Skeletal muscle tissue (tissue), 4 donors: ENCODE results near the gene DGKE. TPM values are rescaled to one million over a fixed set of nuclear protein-coding genes. Genes with fewer than 3 reads are reported as not detected.

Source experiments
- H3K27ac ChIP-seq: one replicate; pipeline ENCODE4 v1.7.0; 2013; ENCODE audit warnings: mild to moderate bottlenecking, low read depth, low read length, inconsistent platforms
- H3K27me3 ChIP-seq, 3 donors: one replicate each; pipeline ENCODE4 v1.7.0; 2013; ENCODE audit warnings: low read length in 3 of 3; ENCODE audit not compliant: control insufficient read depth in 3 of 3, insufficient read depth in 3 of 3
- H3K36me3 ChIP-seq, 3 donors: one replicate each; pipeline ENCODE4 v1.7.0; 2013; ENCODE audit warnings: low read length in 3 of 3; ENCODE audit not compliant: control insufficient read depth in 3 of 3, insufficient read depth in 3 of 3
- H3K4me1 ChIP-seq, 3 donors: one replicate each; pipeline ENCODE4 v1.7.0; 2013; ENCODE audit warnings: low read length in 3 of 3, mild to moderate bottlenecking in 3 of 3; ENCODE audit not compliant: control insufficient read depth in 3 of 3, insufficient read depth in 3 of 3
- H3K4me3 ChIP-seq, 3 donors: one replicate each; pipeline ENCODE4 v1.7.0; 2013; ENCODE audit warnings: low read length in 3 of 3
- H3K9ac ChIP-seq, 3 donors: one replicate each; pipeline ENCODE4 v1.7.0; 2013; ENCODE audit warnings: low read length in 3 of 3, mild to moderate bottlenecking in 3 of 3, moderate library complexity in 2 of 3, low read depth in 1 of 3
- H3K9me3 ChIP-seq, 3 donors: one replicate each; pipeline ENCODE4 v1.7.0; 2013; ENCODE audit warnings: low read length in 3 of 3; ENCODE audit not compliant: control insufficient read depth in 3 of 3
- total RNA-seq: library from RNA; depleted of rRNA; stranded (reverse); fragments of >200 nt; gene quantifications from one replicate; pipeline ENCODE4 v1.2.3, GENCODE V29; 2014
- donor health status: Osteomylitis.

The DGKE gene
- total RNA-seq: 6.8 TPM

GRCh38 chr17:56833809-56834379, at the start of gene DGKE, which contains the start of gene C17orf67:
DGKE (plus strand) TSS chr17:56834151; CDS start chr17:56834796, 645 bp downstream.
C17orf67 (minus strand) TSS chr17:56833920; CDS start chr17:56815810, 18,110 bp downstream.
- H3K4me3 ChIP-seq: peak within 1 kb of the TSS; percentile 72 to 79 (median 78)
- H3K36me3 ChIP-seq: no peaks in the 10 kb centered on the region
- peaks cover 12 to 22% (median 17%) of the 10 kb centered on the region in 3 donors for H3K4me1 ChIP-seq
- no peaks in the 10 kb centered on the region for H3K9me3 ChIP-seq
- no peak within 1 kb of the TSS for H3K27ac ChIP-seq
- H3K9ac ChIP-seq: peak within 1 kb of the TSS; percentile 60 to 76 (median 74)
- peaks cover 0 to 10% (median 7%) of the 10 kb centered on the region in 3 donors for H3K27me3 ChIP-seq

- no peak overlapping the region for H3K4me3 ChIP-seq
- H3K27ac ChIP-seq: no peak overlapping the region
- H3K9me3 ChIP-seq: no peaks in the 10 kb centered on the region
- H3K27me3 ChIP-seq: peaks cover 0 to 2% (median 2%) of the 10 kb centered on the region in 3 donors
- peaks cover 6 to 35% (median 15%) of the 10 kb centered on the region in 3 donors for H3K4me1 ChIP-seq
- H3K36me3 ChIP-seq: no peaks in the 10 kb centered on the region
- no peak overlapping the region for H3K9ac ChIP-seq
Observed at GRCh38 chr17:56785405-56785804, 48.5 kb upstream of the DGKE start.

GRCh38 chr17:56785997-56786680, 47.8 kb upstream of the DGKE start:
- Histone ChIP-seq H3K27ac (no peak overlapping the region), H3K27me3 (no peaks in the 10 kb centered on the region), H3K36me3 (no peaks in the 10 kb centered on the region), H3K9me3 (no peaks in the 10 kb centered on the region), H3K9ac (no peak overlapping the region), H3K4me1 (peaks cover 0 to 29% (median 11%) of the 10 kb centered on the region in 3 donors), H3K4me3 (no peak overlapping the region)

GRCh38 chr17:56786989-56787482, 46.9 kb upstream of the DGKE start:
- Histone ChIP-seq H3K27ac (no peak overlapping the region), H3K9ac (no peak overlapping the region), H3K4me1 (peaks cover 0 to 20% (median 3%) of the 10 kb centered on the region in 3 donors), H3K4me3 (no peak overlapping the region), H3K9me3 (no peaks in the 10 kb centered on the region), H3K27me3 (no peaks in the 10 kb centered on the region), H3K36me3 (no peaks in the 10 kb centered on the region)

- no peak overlapping the region for H3K27ac ChIP-seq
- no peak overlapping the region for H3K9ac ChIP-seq
- no peaks in the 10 kb centered on the region for H3K27me3 ChIP-seq
- no peak overlapping the region for H3K4me3 ChIP-seq
- H3K9me3 ChIP-seq: no peaks in the 10 kb centered on the region
- H3K4me1 ChIP-seq: peaks cover 0 to 2% (median 1%) of the 10 kb centered on the region in 3 donors
- no peaks in the 10 kb centered on the region for H3K36me3 ChIP-seq
Observed at GRCh38 chr17:56792267-56792666, 41.7 kb upstream of the DGKE start.

- Histone ChIP-seq H3K27me3 (no peaks in the 10 kb centered on the region), H3K27ac (no peak overlapping the region), H3K36me3 (no peaks in the 10 kb centered on the region), H3K4me3 (no peak overlapping the region), H3K9ac (no peak overlapping the region), H3K9me3 (no peaks in the 10 kb centered on the region), H3K4me1 (peaks cover 0 to 2% (median 0%) of the 10 kb centered on the region in 3 donors)
Observed at GRCh38 chr17:56793531-56793930, 40.4 kb upstream of the DGKE start.

- Histone ChIP-seq H3K4me3 (no peak overlapping the region), H3K27me3 (no peaks in the 10 kb centered on the region), H3K4me1 (peaks cover 0 to 2% (median 0%) of the 10 kb centered on the region in 3 donors), H3K9ac (no peak overlapping the region), H3K36me3 (no peaks in the 10 kb centered on the region), H3K9me3 (no peaks in the 10 kb centered on the region), H3K27ac (no peak overlapping the region)
Observed at GRCh38 chr17:56793957-56794356, 40.0 kb upstream of the DGKE start.

- H3K4me1 ChIP-seq: peaks cover 0 to 2% (median 0%) of the 10 kb centered on the region in 3 donors
- H3K36me3 ChIP-seq: no peaks in the 10 kb centered on the region
- H3K27me3 ChIP-seq: no peaks in the 10 kb centered on the region
- H3K27ac ChIP-seq: no peak overlapping the region
- H3K9ac ChIP-seq: no peak overlapping the region
- H3K9me3 ChIP-seq: no peaks in the 10 kb centered on the region
- H3K4me3 ChIP-seq: no peak overlapping the region
Observed at GRCh38 chr17:56795221-56795865, 38.6 kb upstream of the DGKE start.

- peaks cover 0 to 2% (median 0%) of the 10 kb centered on the region in 3 donors for H3K4me1 ChIP-seq
- H3K9ac ChIP-seq: no peak overlapping the region
- H3K4me3 ChIP-seq: no peak overlapping the region
- H3K27me3 ChIP-seq: no peaks in the 10 kb centered on the region
- H3K9me3 ChIP-seq: no peaks in the 10 kb centered on the region
- H3K36me3 ChIP-seq: no peaks in the 10 kb centered on the region
- H3K27ac ChIP-seq: no peak overlapping the region
Observed at GRCh38 chr17:56796536-56796935, 37.4 kb upstream of the DGKE start.

- Histone ChIP-seq H3K4me3 (no peak overlapping the region), H3K36me3 (no peaks in the 10 kb centered on the region), H3K9ac (no peak overlapping the region), H3K9me3 (no peaks in the 10 kb centered on the region), H3K27ac (no peak overlapping the region), H3K4me1 (peaks cover 0 to 4% (median 3%) of the 10 kb centered on the region in 3 donors), H3K27me3 (no peaks in the 10 kb centered on the region)
Observed at GRCh38 chr17:56798916-56799315, 35.0 kb upstream of the DGKE start.
